GM13976 (cell line): ENCODE results near the gene RANBP9.

Source experiments
- DNase-seq: peaks from one replicate; pipeline ENCODE4 v3.0.0; 2012; ENCODE audit warnings: low spot score
- CTCF ChIP-seq: IDR thresholded peaks from 2 replicates; pipeline ENCODE4 v1.5.1; 2012; ENCODE audit warnings: borderline replicate concordance, mild to moderate bottlenecking; ENCODE audit not compliant: insufficient read depth; ENCODE audit errors: extremely low read depth, missing control alignments, control extremely low read depth
- in situ Hi-C: fragments of 300-500 bp; cut with MboI; formaldehyde crosslinking; loops from one replicate; pipeline ENCODE4 v1.12.0; 2022; ENCODE audit warnings: low sequenced_read_pairs, mixed read lengths, inconsistent platforms; ENCODE audit not compliant: unreplicated experiment

Gene RANBP9

GRCh38 chr6:13591205-13591921, 120.3 kb downstream of the RANBP9 start:
- no peak for TF ChIP-seq CTCF
- DNase-seq: no peak
- in situ Hi-C loops: loop anchor here (25.0 kb wide), 1 partner anchor 404 kb away; no protein-coding TSS in a partner anchor

- in situ Hi-C loops: loop anchor here (25.0 kb wide), 1 partner anchor 403 kb away; no protein-coding TSS in a partner anchor
- no peak for TF ChIP-seq CTCF
- no peak for DNase-seq
Observed at GRCh38 chr6:13590574-13591153, 121.0 kb downstream of the RANBP9 start.

GRCh38 chr6:13589801-13590200, 121.8 kb downstream of the RANBP9 start:
- in situ Hi-C loops: loop anchor here (25.0 kb wide), 1 partner anchor 402 kb away; no protein-coding TSS in a partner anchor
- no peak for TF ChIP-seq CTCF

GRCh38 chr6:13586603-13587542, 124.8 kb downstream of the RANBP9 start:
- no peak for DNase-seq
- TF ChIP-seq CTCF: no peak
- in situ Hi-C loops: loop anchor here (25.0 kb wide), 1 partner anchor 400 kb away; no protein-coding TSS in a partner anchor

More at GRCh38 chr6:13589801-13590200, 121.8 kb downstream of the RANBP9 start:
- DNase-seq: no peak

GRCh38 chr6:13581700-13582229, 129.9 kb downstream of the RANBP9 start:
- in situ Hi-C loops: loop anchor here (25.0 kb wide), 1 partner anchor 394 kb away; no protein-coding TSS in a partner anchor
- no peak for TF ChIP-seq CTCF
- DNase-seq: no peak

GRCh38 chr6:13579911-13580310, 131.7 kb downstream of the RANBP9 start:
- in situ Hi-C loops: loop anchor here (25.0 kb wide), 1 partner anchor 393 kb away; no protein-coding TSS in a partner anchor
- DNase-seq: no peak

More at GRCh38 chr6:13579911-13580310, 131.7 kb downstream of the RANBP9 start:
- TF ChIP-seq CTCF: no peak
